ENCODE data around the gene LEMD1. TPM values are rescaled to one million over a fixed set of nuclear protein-coding genes. Genes with fewer than 3 reads are reported as not detected.

The LEMD1 gene
- total RNA-seq, 1 experiment from 2014 or later, result 16.7 TPM

GRCh38 chr1:205453466-205453865, 31.6 kb upstream of the LEMD1 start:
- intact Hi-C loops (cut with micrococcal nuclease; ENCODE audit: unreplicated experiment), result no loop called here
- no peak for DNase-seq
- no TSS peak for BruUV-seq (replicated peaks)
- Histone ChIP-seq H3K4me2 (no peak overlapping the region), H3K4me3 (no peak overlapping the region), H2AFZ (no peak overlapping the region), H3K9me2 (ENCODE audit: insufficient read depth) (no peaks in the 10 kb centered on the region), H4K20me1 (ENCODE audit: insufficient read depth) (no peaks in the 10 kb centered on the region; the same call in 1 of the 2 replicates), H3K79me2 (ENCODE audit: low read depth) (peaks cover 13% of the 10 kb centered on the region), H3K9me3 (ENCODE audit: insufficient read depth, low read depth) (no peaks in the 10 kb centered on the region), H3F3A (ENCODE audit: insufficient read depth, low read depth) (peaks cover 27% of the 10 kb centered on the region), H3K27me3 (ENCODE audit: insufficient read depth, low read depth) (peaks cover 33% of the 10 kb centered on the region), H3K36me3 (ENCODE audit: low read depth) (no peaks in the 10 kb centered on the region), H3K4me1 (replicated peaks; ENCODE audit: insufficient read depth) (peaks cover 28% of the 10 kb centered on the region), H3K27ac (no peak overlapping the region)
- TF ChIP-seq EZH2 (IDR thresholded peaks at IDR 0.05; ENCODE audit: low read depth) (no peak), CTCF (conservative IDR thresholded peaks at IDR 0.05) (no peak)
- CTCF ChIA-PET, result no interaction called here
- POLR2A ChIA-PET (ENCODE audit: unreplicated experiment), result no interaction called here

- CTCF ChIA-PET, result interaction anchor here (0.9 kb wide), 1 partner anchor 55 kb away, joined by 3 read pairs; no protein-coding TSS in a partner anchor
- no peak for TF ChIP-seq CTCF (conservative IDR thresholded peaks at IDR 0.05)
- no peak for TF ChIP-seq EZH2 (IDR thresholded peaks at IDR 0.05; ENCODE audit: low read depth)
- no peaks in the 10 kb centered on the region for H3K9me3 ChIP-seq (ENCODE audit: insufficient read depth, low read depth)
- H2AFZ ChIP-seq, result no peak overlapping the region
- H3K4me1 ChIP-seq (replicated peaks; ENCODE audit: insufficient read depth), result peaks cover 33% of the 10 kb centered on the region
- peaks cover 31% of the 10 kb centered on the region for H3F3A ChIP-seq (ENCODE audit: insufficient read depth, low read depth)
- no peaks in the 10 kb centered on the region; the same call in 1 of the 2 replicates for H4K20me1 ChIP-seq (ENCODE audit: insufficient read depth)
- intact Hi-C loops (cut with micrococcal nuclease; ENCODE audit: unreplicated experiment), result no loop called here
- H3K4me3 ChIP-seq, result no peak overlapping the region
- H3K36me3 ChIP-seq (ENCODE audit: low read depth), result no peaks in the 10 kb centered on the region
- no peak overlapping the region for H3K4me2 ChIP-seq
- POLR2A ChIA-PET (ENCODE audit: unreplicated experiment), result no interaction called here
- peaks cover 27% of the 10 kb centered on the region for H3K27me3 ChIP-seq (ENCODE audit: insufficient read depth, low read depth)
- BruUV-seq (replicated peaks), result no TSS peak
- H3K79me2 ChIP-seq (ENCODE audit: low read depth), result peaks cover 18% of the 10 kb centered on the region
- DNase-seq, result no peak
- H3K27ac ChIP-seq, result no peak overlapping the region
- no peaks in the 10 kb centered on the region for H3K9me2 ChIP-seq (ENCODE audit: insufficient read depth)
These were observed 31.1 kb upstream of the LEMD1 start for GRCh38 chr1:205452933-205453332.

GRCh38 chr1:205452364-205452763, 30.5 kb upstream of the LEMD1 start:
- POLR2A ChIA-PET (ENCODE audit: unreplicated experiment), result no interaction called here
- Histone ChIP-seq H3K4me3 (no peak overlapping the region), H3K9me2 (ENCODE audit: insufficient read depth) (no peaks in the 10 kb centered on the region), H3K27ac (no peak overlapping the region), H3K27me3 (ENCODE audit: insufficient read depth, low read depth) (peaks cover 22% of the 10 kb centered on the region), H3K79me2 (ENCODE audit: low read depth) (peaks cover 24% of the 10 kb centered on the region), H3K4me2 (no peak overlapping the region), H2AFZ (no peak overlapping the region), H4K20me1 (ENCODE audit: insufficient read depth) (0 out of 2 replicates have a peak, but pooled peaks cover under 1% of the 10 kb centered on the region), H3F3A (ENCODE audit: insufficient read depth, low read depth) (peaks cover 32% of the 10 kb centered on the region), H3K36me3 (ENCODE audit: low read depth) (no peaks in the 10 kb centered on the region), H3K9me3 (ENCODE audit: insufficient read depth, low read depth) (no peaks in the 10 kb centered on the region), H3K4me1 (replicated peaks; ENCODE audit: insufficient read depth) (peaks cover 39% of the 10 kb centered on the region)
- CTCF ChIA-PET, result interaction anchor here (0.6 to 0.9 kb wide), 2 partner anchors 36 to 55 kb away, joined by 3 to 7 read pairs; no protein-coding TSS in a partner anchor
- no peak for TF ChIP-seq CTCF (conservative IDR thresholded peaks at IDR 0.05)
- TF ChIP-seq EZH2 (IDR thresholded peaks at IDR 0.05; ENCODE audit: low read depth), result no peak
- BruUV-seq (replicated peaks), result no TSS peak
- no peak for DNase-seq
- intact Hi-C loops (cut with micrococcal nuclease; ENCODE audit: unreplicated experiment), result no loop called here

Data from PC-9 (cell line).